ENCODE data around the gene CFAP54.

GRCh38 chr12:96496944-96497343 is 7.6 kb downstream of the CFAP54 start:
- TF ChIP-seq CTCF (IDR thresholded peaks at IDR 0.05) (no peak), USF2 (IDR thresholded peaks at IDR 0.05; ENCODE audit: borderline replicate concordance, low read depth, low read length) (no peak), MXI1 (IDR thresholded peaks at IDR 0.05; ENCODE audit: low read depth, low read length) (no peak), EZH2phosphoT487 (IDR thresholded peaks at IDR 0.05; ENCODE audit: borderline replicate concordance, low read depth) (no peak), REST (IDR thresholded peaks at IDR 0.05; ENCODE audit: low read depth, low read length) (no peak), GABPA (IDR thresholded peaks at IDR 0.05; ENCODE audit: low read depth) (no peak), CHD2 (IDR thresholded peaks at IDR 0.05; ENCODE audit: low read length, partially characterized antibody) (no peak), GATA2 (CRISPR knock-in tag; IDR thresholded peaks at IDR 0.05) (no peak)
